Calu3 (cell line): Measurements from ENCODE around the gene KIF25. TPM values are rescaled to one million over a fixed set of nuclear protein-coding genes. Genes with fewer than 3 reads are reported as not detected.

ENCODE experiments used
- BruUV-seq: library from RNA; stranded (reverse); fragments of 400-500 nt; replicated peaks from 2 replicates; lab custom pipeline; 2021; lab: Mats Ljungman, UMichigan
- CTCF ChIA-PET: fragments of 300-600 bp; sonication (Branson Sonifier 250); formaldehyde crosslinking; loops from one replicate; lab custom pipeline; 2022; ENCODE audit warnings: antibody characterized with exemption; lab: Charles Lee
- DNase-seq: peaks from one replicate; pipeline ENCODE4 v3.0.0; 2022
- H3K27ac Mint-ChIP-seq: one replicate; pipeline ENCODE4 v1.8.0; 2022; ENCODE audit warnings: mixed read lengths; ENCODE audit not compliant: unreplicated experiment
- H3K27me3 Mint-ChIP-seq: one replicate; pipeline ENCODE4 v1.8.0; 2022; ENCODE audit warnings: mixed read lengths; ENCODE audit not compliant: unreplicated experiment
- H3K36me3 Mint-ChIP-seq: one replicate; pipeline ENCODE4 v1.8.0; 2022; ENCODE audit warnings: mild to moderate bottlenecking, moderate library complexity, mixed read lengths; ENCODE audit not compliant: insufficient read depth, unreplicated experiment
- H3K4me1 Mint-ChIP-seq: one replicate; pipeline ENCODE4 v1.8.0; 2022; ENCODE audit warnings: mild to moderate bottlenecking, low read depth, mixed read lengths; ENCODE audit not compliant: unreplicated experiment
- H3K4me3 Mint-ChIP-seq: one replicate; pipeline ENCODE4 v1.8.0; 2022; ENCODE audit warnings: mild to moderate bottlenecking, low read depth, moderate library complexity, mixed read lengths; ENCODE audit not compliant: unreplicated experiment
- H3K9me3 Mint-ChIP-seq: one replicate; pipeline ENCODE4 v1.8.0; 2022; ENCODE audit warnings: low read depth, mixed read lengths; ENCODE audit not compliant: unreplicated experiment
- CTCF ChIP-seq: fragments of 200-600 bp; IDR thresholded peaks from one replicate; pipeline ENCODE4 v1.8.0; 2022; ENCODE audit warnings: antibody characterized with exemption; ENCODE audit not compliant: unreplicated experiment
- intact Hi-C: fragments of 100-400 bp; cut with micrococcal nuclease; formaldehyde crosslinking; loops from one replicate; pipeline ENCODE4 v1.10.0; 2022; ENCODE audit not compliant: unreplicated experiment
- total RNA-seq: library from RNA; stranded (reverse); gene quantifications from 2 replicates; pipeline ENCODE4 v1.2.3, GENCODE V29; 2022

The KIF25 gene
- total RNA-seq, 1 experiment from 2014 or later: not detected

DNA sequence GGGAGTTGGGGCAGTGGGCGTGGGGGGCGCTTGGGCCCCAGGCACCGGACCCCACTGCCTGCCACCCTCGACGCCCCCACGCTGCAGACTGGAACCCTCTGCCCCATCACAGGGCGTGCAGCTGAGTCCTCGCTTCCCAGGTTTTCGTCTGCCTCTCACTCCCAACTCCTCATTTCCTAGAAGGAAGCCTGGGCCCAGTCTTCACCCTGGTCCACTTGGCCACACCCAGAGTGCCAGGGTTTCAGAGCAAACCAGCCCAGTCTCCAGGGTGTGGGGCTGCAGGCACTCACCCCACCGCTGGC is 51.2 kb downstream of the KIF25 start:
- Mint-ChIP-seq H3K4me1 (no peaks in the 10 kb centered on the region), H3K27ac (no peak overlapping the region), H3K9me3 (no peaks in the 10 kb centered on the region), H3K36me3 (no peaks in the 10 kb centered on the region), H3K4me3 (no peak overlapping the region), H3K27me3 (peaks cover 29% of the 10 kb centered on the region)
- DNase-seq: no peak
- BruUV-seq: no TSS peak
- intact Hi-C loops: no loop called here
- no peak for TF ChIP-seq CTCF
- CTCF ChIA-PET: no interaction called here

- Mint-ChIP-seq H3K36me3 (no peaks in the 10 kb centered on the region), H3K9me3 (no peaks in the 10 kb centered on the region), H3K4me1 (no peaks in the 10 kb centered on the region), H3K27me3 (peaks cover 29% of the 10 kb centered on the region), H3K27ac (no peak overlapping the region), H3K4me3 (no peak overlapping the region)
- CTCF ChIA-PET: no interaction called here
- DNase-seq: no peak
- TF ChIP-seq CTCF: no peak
- no TSS peak for BruUV-seq
- intact Hi-C loops: no loop called here
These were observed 51.8 kb downstream of the KIF25 start for GRCh38 chr6:168049277-168049676.

DNA sequence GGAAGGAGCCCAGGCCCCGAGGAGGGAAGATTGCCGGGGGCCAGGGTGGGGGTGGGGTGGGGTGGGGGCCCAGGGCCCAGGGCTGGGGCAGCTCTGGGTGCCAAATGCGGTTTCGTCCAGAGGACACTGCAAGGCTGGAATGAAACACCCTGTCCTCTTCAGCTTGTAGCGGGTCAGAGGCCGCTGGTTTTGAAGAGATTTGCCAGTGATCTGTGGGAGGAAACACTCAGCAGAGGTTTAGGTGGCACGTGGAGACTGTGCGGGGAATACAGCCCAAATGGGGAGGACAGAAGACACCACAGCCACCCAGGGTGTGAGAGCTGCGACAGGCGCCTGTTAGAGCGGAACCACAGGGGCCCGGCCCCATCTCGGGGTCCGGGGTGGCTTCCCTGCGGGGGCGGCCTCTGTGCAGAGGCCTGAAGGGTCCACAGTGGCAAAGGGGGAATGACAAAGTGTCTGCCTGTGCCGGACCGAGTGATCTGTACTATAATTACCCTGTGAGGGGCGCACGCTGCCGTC is 52.3 kb downstream of the KIF25 start:
- TF ChIP-seq CTCF: no peak
- BruUV-seq: no TSS peak
- CTCF ChIA-PET: no interaction called here
- Mint-ChIP-seq H3K27me3 (peaks cover 30% of the 10 kb centered on the region), H3K27ac (no peak overlapping the region), H3K4me3 (no peak overlapping the region), H3K36me3 (no peaks in the 10 kb centered on the region), H3K4me1 (no peaks in the 10 kb centered on the region), H3K9me3 (no peaks in the 10 kb centered on the region)
- intact Hi-C loops: no loop called here
- no peak for DNase-seq

DNA sequence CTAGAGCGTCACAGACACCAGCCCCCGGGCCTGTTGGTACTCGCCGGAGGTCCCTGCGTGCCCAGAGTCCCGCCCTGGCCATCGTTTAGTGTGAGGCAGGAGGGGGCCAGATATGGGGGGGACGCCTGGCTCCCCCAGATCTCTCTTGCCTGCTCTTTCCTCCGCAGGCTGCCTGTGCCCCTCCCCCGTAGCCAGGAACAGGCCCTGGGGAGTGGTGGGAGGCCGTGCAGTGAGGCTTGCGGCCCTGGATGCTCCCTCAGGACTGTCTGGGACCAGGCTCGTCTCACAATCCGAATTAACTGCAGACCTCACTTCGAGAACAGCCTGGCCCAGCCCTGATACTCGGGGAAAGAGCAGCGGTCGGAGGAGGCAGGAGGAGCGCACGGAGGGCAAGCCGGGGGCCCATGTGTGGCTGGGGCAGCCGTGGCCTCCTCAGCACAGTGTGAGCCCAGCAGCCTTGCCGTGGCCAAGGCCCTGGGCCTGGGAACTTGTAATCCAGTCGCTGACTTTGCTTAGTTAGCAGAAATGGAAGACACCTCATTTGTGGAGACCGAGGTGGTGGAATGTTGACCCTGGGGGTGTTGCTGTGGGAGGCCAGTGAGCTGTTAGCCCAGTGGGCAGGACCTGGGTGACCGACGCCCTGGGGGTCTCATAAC is 52.9 kb downstream of the KIF25 start:
- intact Hi-C loops: no loop called here
- no peaks in the 10 kb centered on the region for H3K36me3 Mint-ChIP-seq
- CTCF ChIA-PET: no interaction called here
- no peak for DNase-seq
- BruUV-seq: no TSS peak
- TF ChIP-seq CTCF: no peak
- H3K27ac Mint-ChIP-seq: no peak overlapping the region
- no peaks in the 10 kb centered on the region for H3K9me3 Mint-ChIP-seq
- H3K4me1 Mint-ChIP-seq: no peaks in the 10 kb centered on the region
- H3K27me3 Mint-ChIP-seq: peaks cover 36% of the 10 kb centered on the region
- H3K4me3 Mint-ChIP-seq: no peak overlapping the region
